HG03442 (cell line): ENCODE data around the gene KRT81.
"Not testable (repeated sequence)": the region's sequence is repeated elsewhere in the genome, so short reads cannot be mapped to it uniquely, and the experiment has no call there.

Experiments
- ATAC-seq: cut with Tn5 transposase; IDR thresholded peaks from one replicate; pipeline ENCODE4 v1.9.1; 2021; ENCODE audit warnings: mild to moderate bottlenecking, moderate library complexity; ENCODE audit not compliant: unreplicated experiment

The KRT81 gene

GRCh38 chr12:52318241-52318990, 27.1 kb upstream of the KRT81 start:
- no peak for ATAC-seq

DNA sequence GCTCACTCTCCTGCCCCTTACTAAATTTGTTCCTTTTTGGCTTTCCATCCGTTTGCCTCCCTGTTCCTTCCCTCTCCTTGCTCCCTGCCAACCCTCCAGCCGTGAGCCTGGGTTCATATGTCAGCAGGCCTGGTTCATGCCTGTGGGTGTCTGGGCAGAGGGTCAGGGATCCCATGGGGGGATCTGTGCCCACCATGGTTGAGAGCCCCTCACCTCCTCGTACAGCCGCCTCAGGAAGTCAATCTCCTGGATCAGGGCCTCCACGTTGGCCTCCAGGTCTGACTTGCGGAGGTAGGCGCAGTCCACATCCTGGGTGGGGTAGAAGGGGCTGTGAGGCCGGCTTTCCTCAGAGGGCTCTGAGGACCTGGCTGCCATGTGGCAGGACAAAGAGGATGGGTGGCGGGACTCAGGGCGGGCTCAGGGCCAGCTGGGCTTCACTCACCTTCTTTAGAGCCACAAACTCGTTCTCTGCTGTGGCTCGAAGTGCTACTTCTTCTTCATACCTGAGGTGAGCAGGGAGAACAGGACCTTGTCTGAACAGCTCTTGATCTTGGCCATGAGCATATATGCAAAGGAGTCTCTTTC, 26.2 kb upstream of the KRT81 start:
- no peak for ATAC-seq

DNA sequence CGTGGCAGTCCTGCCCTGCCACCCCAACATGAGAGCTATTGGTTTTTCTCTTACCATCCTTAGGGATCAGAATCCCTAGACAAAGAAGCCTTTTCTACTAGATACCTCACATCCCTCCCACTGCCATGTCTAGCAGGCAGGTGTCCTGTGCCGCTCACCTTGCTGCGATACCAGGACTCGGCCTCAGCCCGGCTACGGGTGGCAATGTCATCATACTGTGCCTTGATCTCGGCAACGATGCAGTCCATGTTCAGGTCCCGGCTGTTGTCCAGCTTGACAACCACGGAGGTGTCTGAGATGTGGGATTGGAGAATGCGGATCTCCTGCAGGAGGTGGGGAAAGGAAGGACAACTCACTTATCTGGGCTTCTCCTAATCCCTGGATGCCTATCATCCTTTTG, 25.4 kb upstream of the KRT81 start:
- no peak for ATAC-seq

- no peak for ATAC-seq
Measured at GRCh38 chr12:52316290-52316689, 25.0 kb upstream of the KRT81 start.

- not testable (repeated sequence) for ATAC-seq
Measured at GRCh38 chr12:52315721-52316120, 24.4 kb upstream of the KRT81 start.

GRCh38 chr12:52314511-52314910, 23.2 kb upstream of the KRT81 start:
- ATAC-seq, result no peak

- no peak for ATAC-seq
Measured at GRCh38 chr12:52313926-52314325, 22.6 kb upstream of the KRT81 start.

DNA sequence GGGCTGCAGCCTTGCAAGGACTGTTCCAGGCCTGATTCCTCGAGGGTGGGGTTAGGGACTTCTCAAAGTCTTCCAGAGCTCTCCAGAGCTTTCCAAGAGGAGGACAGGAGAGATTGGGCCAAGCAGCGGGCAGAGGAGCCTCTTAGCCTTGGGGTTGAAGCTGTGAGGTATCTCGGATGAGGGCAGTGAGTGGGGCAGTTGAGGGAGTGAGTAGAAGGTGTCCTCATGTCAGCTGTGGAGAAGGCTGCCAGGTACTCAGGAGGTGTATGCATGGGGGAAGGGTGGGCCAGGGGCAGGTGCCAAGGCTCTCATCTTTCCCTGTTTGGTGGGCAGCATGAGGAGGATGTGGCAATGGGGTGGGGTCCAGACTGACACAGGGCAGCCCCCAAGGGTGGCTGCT, 22.1 kb upstream of the KRT81 start:
- no peak for ATAC-seq

GRCh38 chr12:52312086-52312485, 20.8 kb upstream of the KRT81 start:
- no peak for ATAC-seq

GRCh38 chr12:52311285-52311648, 19.9 kb upstream of the KRT81 start:
- ATAC-seq, result no peak

GRCh38 chr12:52310622-52311284, 19.4 kb upstream of the KRT81 start:
- ATAC-seq, result no peak

DNA sequence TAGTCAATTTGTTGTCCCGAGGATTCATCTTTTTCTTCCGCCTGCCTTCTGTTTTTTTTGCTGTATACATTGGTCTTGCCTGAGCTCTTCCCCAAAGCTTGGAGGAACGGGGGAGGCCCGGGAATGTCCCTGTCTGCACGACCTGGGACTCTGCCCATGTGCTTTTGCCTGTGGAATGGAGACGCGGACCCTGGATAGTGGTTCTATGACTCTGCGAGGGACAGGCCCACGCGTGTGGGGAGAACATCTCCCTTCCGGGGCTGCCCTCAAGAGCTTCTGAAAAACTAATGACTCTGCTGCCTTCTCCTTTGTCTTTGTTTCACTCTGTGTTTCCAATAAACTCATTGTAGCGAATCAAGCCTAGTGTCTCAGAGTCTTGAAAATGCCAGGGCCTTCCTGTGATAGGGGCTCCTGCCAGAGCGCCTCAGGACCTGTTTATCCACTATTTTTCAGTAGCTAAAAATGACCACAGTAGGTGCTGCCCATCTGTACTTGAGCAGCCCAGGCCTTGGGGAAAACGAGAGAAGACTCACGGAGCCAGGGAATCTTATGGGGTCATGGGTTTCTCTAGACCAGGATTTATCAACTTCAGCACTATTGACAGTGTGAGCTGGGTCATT, 17.6 kb upstream of the KRT81 start:
- ATAC-seq, result no peak

DNA sequence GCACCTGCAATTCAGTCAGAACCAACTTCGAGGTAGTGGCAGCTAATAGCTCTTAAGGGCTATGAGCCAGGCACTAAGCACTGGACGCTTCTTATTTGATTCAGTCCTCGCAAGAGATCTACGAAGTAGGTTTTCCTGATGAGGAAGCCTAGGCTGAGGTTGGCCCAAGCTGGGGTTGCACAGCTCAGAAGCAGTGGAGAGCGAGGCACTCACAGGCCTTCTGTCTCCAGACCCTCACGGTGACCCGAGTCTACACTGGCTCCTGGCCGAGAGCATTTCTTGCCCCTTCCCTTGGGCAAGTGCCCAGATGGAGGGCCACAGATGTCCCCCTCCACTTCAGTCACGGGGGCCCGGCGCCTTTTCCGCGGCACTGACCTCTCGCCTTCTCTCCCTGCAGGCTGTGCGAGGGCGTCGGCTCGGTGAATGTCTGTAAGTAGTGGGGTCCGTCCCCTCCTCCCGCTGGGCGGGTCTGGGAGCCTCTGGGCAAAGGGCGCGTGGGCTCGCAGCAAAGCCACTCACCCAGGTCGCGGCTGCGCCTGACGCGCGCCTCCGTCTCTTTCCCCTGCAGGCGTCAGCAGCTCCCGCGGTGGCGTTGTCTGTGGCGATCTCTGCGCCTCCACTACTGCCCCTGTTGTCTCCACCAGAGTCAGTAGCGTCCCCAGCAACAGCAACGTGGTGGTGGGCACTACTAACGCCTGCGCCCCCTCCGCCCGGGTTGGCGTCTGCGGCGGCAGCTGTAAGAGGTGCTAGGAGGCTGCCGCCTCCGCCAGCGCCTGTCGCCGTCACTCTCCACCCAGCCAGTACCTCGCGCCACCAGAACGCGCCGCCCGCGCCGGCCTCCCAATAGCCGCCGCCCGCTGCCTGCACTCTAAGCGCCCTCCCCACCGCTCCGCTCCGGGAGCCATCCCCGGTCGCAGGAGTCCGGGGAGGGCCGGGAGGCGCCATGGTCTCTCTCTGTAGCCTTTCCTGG, 16.8 kb upstream of the KRT81 start:
- no peak for ATAC-seq

DNA sequence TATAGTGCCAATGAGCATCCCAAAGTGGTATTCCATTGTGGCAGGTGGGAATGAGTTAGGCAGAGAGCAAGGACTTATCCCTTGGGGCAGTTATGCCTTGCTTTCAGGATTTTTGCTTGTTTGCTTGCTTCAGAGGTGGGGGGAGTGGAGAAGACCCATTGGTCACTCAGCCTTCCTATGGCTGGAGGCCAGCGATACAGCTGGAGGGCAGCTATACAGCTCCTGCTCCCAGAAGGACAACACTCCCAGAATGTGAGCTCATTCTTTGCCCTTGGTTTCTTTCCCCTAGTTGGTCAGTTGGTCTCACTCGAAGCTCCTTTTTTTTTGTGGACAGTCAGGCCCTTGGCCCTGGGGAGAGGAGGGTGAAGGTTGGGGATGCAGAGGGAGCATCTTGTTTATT, 15.4 kb upstream of the KRT81 start:
- no peak for ATAC-seq

DNA sequence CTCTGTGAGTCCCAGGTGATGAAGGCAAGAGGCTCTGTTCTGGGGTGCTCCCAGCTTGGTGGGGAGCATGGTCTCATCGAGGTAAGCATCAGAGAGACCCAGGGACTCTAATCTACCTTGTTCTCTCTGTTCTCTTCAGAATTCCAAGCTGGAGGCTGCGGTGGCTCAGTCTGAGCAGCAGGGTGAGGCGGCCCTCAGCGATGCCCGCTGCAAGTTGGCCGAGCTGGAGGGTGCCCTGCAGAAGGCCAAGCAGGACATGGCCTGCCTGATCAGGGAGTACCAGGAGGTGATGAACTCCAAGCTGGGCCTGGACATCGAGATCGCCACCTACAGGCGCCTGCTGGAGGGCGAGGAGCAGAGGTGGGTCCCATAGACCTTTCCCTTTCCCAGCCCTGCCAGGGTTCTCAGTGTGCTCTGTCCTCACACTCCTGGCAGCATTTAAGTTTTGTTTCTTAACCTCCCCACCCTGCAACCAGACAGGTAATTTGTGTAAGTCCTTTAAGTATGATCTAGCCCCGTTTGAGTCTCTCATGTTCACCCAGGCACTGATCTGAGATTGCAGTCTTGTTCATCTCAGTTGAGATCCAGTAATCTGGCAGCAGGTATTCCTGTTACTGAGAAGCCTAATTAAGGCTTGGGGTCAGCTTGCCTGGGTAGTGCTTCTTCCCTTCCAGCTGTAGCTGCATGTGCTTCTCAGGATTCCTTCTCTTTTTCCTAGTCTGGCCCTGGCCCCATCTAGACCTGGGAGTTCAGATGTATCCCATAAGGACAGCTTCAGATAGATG, 14.8 kb upstream of the KRT81 start:
- no peak for ATAC-seq

DNA sequence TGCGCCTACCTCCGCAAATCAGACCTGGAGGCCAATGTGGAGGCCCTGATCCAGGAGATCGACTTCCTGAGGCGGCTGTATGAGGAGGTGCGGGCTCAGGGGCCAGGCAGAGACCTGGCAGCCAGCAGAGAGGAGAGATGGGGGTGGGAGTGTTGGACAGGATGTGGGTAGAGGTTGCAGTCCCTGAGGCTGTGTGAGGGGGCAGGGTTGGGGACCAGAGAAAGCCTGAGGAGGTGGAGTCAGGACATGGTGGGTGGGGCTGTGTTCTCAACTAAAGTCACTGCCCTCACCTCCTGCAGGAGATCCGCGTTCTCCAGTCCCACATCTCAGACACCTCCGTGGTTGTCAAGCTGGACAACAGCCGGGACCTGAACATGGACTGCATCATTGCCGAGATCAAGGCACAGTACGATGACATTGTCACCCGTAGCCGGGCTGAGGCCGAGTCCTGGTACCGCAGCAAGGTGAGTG, 13.6 kb upstream of the KRT81 start:
- ATAC-seq, result peak; percentile 62

DNA sequence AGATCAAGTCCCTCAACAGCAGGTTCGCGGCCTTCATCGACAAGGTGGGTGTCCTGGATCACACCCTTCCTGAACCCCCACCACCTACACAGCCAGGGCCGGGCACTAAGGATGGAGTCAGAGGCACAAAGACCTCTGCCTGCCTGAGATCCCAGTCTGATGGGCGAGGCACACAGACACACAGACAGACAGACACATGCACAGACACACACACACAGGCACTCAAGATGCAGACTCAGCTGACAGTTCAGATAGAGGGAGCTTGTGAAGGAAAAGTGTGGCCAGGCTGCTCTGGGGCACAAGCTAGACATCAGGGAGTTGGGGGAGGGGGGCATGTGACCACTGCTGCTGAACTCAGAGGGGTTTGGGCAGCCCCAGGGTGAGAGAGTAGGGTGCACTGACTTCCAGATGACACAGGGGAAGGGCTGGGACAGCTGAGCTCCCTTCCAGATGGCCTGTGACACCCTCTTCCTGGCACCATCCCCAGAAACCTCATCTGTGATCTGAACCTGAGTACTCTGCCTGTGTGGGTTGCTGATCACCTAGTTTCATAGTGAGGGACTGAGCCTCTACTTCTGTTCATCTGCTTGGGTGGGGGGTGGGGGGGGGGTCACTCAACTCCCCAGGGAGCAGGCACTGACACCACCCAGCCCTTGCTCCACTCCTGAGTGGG, 11.0 kb upstream of the KRT81 start:
- ATAC-seq, result not testable (repeated sequence)

DNA sequence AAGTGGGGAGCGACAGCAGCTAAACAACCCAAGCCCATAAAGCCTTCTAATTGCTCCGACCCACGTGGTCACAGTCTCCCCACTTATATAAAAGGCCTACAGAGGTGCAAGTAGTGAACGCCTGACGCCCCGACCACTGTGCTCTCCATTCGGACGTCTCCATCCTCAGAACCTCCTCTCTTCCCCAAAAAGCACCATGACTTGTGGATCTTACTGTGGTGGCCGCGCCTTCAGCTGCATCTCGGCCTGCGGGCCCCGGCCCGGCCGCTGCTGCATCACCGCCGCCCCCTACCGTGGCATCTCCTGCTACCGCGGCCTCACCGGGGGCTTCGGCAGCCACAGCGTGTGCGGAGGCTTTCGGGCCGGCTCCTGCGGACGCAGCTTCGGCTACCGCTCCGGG, 10.4 kb upstream of the KRT81 start:
- not testable (repeated sequence) for ATAC-seq
